IPS-18c (cell line): ENCODE measurements around the gene KDM1B.
"Not testable (repeated sequence)": the region's sequence is repeated elsewhere in the genome, so short reads cannot be mapped to it uniquely, and the experiment has no call there.

Experiments used
- H3K4me3 ChIP-seq: 2 replicates; pipeline ENCODE4 v1.7.0; 2013; ENCODE audit warnings: low read depth, mild to moderate bottlenecking, low read length, moderate library complexity; ENCODE audit not compliant: insufficient read depth
- H3K9me3 ChIP-seq: one replicate; pipeline ENCODE4 v1.6.1; 2013; ENCODE audit warnings: mild to moderate bottlenecking, low read length, moderate library complexity; ENCODE audit not compliant: control insufficient read depth, insufficient read depth

The KDM1B gene

DNA sequence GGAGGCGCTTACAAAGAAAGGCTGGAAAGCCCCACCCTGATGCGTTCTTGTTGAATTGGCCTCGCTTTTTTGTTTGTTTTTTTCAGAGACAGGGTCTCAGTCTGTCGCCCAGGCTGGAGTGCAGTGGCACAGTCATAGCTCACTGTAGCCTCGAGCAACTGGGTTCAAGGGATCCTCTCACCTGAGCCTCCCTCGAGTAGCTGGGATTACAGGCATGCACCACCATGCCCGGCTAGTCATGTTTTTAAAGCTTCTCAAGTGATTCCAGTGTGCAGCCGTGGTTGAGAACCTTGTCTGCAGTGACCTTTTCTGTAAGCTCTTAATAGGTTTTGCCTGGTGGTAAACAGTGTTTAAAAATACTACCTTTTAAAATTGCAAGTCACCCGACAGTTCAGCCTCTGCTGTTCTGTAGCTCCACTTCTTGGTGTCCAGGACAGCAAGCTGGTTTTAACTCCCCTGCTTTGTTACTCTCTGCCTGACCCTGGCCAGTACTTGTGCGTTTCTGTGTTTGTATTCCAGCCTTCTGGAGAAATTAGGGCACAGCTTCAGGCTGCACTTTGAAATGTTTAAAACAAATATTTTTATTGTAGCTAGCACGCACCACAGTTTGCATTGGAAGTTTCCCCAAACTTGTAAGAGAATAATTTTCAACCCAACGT, 54.4 kb downstream of the KDM1B start:
- no peak overlapping the region for H3K4me3 ChIP-seq
- no peaks in the 10 kb centered on the region for H3K9me3 ChIP-seq

DNA sequence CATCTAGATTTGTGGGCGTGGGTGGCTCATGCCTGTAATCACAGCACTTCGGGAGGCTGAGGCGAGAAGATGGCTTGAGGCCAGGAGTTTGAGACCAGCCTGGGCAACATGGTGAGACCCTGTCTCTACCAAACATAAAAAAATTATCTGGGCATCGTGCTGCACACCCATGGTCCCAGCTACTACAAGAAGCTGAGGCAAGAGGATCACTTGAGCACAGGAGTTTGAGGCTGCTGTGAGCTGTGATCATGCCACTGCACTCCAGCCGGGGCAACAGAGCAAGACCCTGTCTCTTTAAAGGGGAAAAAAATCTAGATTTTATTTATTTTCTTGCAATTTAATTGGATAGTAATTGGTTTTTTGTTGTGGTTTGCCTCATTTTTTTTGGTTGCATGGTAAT, 55.5 kb downstream of the KDM1B start:
- H3K9me3 ChIP-seq, result no peaks in the 10 kb centered on the region
- H3K4me3 ChIP-seq, result no peak overlapping the region

DNA sequence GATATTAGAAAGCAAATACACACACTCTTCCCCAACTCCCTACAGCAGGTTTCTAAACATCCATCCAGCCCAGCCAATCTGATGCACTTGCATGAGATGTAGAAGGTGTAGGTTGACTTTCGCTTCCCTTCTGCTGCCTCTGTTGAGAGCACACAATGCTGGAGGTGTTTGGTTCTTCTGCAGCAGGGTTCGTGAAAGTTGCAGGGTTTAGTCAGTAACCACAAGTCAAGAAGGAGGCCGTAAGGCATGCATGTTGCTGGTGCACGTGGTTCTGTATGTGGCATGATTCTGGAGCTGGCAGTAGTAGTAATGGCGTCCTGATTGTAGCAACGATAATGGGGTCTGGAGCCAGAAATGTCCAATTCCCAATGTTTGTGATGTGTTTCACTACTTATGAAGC, 56.1 kb downstream of the KDM1B start:
- Histone ChIP-seq H3K9me3 (no peaks in the 10 kb centered on the region), H3K4me3 (no peak overlapping the region)

DNA sequence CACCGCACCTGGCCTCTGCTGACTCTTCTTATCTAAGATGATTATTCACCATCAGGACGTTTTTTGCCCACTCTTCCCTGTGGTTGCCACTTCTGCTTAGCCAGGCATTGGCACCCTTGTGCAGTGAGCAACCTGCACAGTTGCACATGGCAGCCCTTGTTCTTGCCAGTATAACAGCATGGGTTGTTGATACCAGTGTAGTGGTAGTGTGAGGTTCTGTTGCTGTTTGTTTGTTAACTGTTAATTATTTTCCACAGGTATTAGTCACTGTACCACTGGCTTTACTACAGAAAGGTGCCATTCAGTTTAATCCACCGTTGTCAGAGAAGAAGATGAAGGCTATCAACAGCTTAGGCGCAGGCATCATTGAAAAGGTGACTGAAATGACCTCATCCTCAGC, 57.0 kb downstream of the KDM1B start:
- no peak overlapping the region for H3K4me3 ChIP-seq
- no peaks in the 10 kb centered on the region for H3K9me3 ChIP-seq

DNA sequence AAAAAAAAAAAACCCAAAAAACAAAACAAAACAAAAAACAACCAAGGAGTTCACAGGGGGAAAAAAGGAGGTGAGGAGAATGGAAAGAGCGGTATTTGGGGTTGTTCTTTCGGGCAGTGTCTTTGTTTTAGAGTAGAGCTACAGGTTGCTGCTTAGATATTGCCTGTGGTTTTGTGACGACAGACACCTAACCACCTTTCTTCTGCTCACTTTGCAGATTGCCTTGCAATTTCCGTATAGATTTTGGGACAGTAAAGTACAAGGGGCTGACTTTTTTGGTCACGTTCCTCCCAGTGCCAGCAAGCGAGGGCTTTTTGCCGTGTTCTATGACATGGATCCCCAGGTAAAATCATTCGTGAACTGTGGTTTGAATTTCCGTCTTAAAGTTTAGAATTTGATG, 58.2 kb downstream of the KDM1B start:
- Histone ChIP-seq H3K4me3 (no peak overlapping the region), H3K9me3 (no peaks in the 10 kb centered on the region)

DNA sequence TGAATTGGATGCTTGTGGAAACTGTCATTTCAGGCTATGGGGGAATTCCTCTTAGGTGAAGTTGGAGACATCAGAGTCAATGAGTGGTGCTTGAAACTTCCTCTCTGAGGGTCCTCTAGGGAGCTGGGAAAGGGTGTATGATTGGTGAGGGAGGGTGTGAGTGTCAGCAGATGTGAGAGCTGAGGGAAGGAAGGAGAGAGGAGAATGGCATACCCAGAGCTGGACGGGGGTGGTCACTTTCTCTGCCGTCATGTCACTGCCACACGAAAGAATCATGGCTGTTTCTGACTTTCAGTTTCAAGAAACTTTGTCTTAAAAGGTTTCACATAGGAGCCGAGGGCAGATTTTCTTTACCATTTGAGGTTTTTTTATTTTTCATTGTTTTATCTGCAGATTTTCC, 58.8 kb downstream of the KDM1B start:
- Histone ChIP-seq H3K9me3 (no peaks in the 10 kb centered on the region), H3K4me3 (no peak overlapping the region)

DNA sequence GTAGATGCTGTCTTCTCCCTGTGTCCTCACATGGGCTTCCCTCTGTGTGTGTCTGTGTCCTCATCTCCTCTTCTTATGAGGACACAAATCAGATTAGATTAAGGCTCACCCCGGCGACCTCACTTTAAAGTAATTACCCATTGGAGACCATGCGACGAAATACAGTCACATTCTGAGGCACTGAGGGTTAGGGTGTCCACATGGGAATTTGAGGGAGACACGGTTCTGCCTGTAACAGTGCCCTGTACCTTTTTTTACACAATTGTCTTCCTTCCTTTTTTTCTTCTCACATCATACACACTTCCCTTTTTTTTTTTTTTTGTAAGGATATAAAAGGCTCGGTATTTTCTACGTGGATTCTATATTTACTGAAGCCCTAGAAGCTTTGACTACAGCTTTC, 60.2 kb downstream of the KDM1B start:
- Histone ChIP-seq H3K9me3 (no peaks in the 10 kb centered on the region), H3K4me3 (no peak overlapping the region)

DNA sequence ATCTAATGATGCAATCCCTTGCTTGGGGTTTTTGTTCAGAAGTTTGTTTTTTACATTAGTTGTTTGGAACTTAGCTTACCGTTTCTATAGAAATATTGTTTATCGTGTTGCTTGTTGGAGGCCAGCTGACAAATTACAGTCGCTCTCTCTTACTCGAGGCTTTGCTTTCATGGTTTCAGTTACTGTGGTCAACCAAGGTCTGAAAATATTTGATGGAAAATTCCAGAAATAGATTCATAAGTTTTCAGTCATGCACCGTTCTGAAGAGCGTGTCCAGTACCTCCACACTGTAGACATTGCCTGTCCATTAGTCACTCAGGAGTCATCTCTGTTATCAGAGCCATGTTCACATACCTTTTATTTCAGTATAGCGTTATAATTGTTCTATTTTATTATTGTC, 61.2 kb downstream of the KDM1B start:
- H3K4me3 ChIP-seq, result no peak overlapping the region
- no peaks in the 10 kb centered on the region for H3K9me3 ChIP-seq

DNA sequence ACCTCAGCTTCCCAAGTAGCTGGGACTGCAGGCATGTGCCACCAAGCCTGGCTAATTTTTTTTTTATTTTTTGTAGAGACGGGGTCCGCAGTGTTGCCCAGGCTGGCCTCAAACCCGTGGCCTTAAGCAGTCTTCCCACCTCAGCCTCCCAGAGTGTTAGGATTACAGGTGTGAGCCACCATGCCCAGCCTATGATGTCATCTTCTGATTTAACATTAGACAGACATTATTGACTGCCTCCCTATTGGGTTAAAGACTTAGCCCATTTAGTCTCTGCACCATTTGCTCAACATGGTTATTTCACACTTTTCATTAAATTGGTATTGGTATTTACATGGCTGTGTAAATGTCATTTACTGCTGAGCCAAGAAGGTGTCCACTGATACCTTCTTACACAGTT, 63.0 kb downstream of the KDM1B start:
- Histone ChIP-seq H3K9me3 (no peaks in the 10 kb centered on the region), H3K4me3 (no peak overlapping the region)

DNA sequence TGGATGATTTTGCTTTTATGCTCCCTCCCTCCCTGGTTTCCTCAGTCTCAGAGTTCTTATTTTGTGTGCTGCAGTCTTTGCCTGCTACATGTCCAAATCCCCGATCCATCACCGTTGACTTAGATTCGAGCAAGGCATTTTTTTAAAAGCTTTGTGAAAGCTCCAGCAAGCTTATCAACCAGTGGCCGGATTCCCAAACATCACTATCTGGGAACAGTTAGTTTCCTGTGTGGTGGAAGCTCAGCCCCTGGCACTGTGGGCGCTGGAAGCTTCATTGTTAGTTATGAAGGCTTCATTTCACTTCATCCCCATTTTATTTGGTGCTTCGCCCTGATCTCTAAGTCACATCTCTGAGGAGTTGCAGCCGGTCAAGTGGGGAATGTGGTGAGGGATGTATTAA, 64.4 kb downstream of the KDM1B start:
- no peaks in the 10 kb centered on the region for H3K9me3 ChIP-seq
- H3K4me3 ChIP-seq, result no peak overlapping the region

DNA sequence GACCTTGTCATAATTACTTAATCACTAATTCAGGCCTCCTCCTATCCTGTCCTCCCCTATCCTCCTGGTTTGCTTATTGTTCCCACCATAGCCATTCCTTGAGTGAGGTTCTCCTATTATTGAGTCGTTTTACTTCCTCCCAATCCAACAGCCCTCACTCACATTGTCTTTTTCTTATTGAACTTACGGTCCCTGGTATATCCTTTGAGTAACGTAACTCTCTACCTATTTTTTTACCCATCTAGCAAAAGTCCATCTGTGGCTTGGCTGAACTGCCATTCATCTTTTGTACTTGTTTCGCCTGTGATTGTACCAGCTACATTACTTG, 66.0 kb downstream of the KDM1B start:
- Histone ChIP-seq H3K9me3 (no peaks in the 10 kb centered on the region), H3K4me3 (no peak overlapping the region)

DNA sequence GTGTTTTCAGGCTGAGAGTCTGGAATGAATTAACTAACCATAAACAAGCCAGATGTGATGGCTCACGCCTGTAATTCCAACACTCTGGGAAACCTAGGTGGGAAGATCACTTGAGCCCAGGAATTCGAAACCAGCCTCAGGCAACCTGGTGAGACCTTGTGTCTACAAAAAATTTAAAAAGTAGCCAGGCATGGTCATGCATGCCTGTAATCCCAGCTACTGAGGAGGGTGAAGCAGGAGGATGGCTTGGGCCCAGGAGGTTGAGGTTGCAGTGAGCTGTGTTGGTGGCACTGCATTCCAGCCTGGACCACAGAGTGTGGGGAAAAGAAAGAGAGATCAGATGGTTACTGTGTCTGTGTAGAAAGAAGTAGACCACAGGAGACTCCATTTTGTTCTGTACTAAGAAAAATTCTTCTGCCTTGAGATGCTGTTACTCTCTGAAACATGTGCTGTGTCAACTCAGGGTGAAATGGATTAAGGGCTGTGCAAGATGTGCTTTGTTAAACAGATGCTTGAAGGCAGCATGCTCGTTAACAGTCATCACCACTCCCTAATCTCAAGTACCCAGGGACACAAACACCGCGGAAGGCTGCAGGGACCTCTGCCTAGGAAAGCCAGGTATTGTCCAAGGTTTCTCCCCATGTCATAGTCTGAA, 71.4 kb downstream of the KDM1B start:
- peaks cover 12% of the 10 kb centered on the region for H3K9me3 ChIP-seq
- H3K4me3 ChIP-seq, result not testable (repeated sequence)

DNA sequence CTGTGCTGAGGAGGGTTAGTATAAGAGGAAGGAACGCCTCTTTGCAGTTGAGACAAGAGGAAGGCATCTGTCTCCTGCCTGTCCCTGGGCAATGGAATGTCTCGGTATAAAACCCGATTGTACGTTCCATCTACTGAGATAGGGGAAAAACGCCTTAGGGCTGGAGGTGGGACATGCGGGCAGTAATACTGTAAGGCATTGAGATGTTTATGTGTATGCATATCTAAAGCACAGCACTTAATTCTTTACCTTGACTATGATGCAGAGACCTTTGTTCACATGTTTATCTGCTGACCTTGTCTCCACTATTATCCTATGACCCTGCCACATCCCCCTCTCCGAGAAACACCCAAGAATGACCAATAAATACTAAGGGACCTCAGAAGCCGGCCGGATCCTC, 71.9 kb downstream of the KDM1B start:
- H3K4me3 ChIP-seq, result not testable (repeated sequence)
- H3K9me3 ChIP-seq, result peaks cover 12% of the 10 kb centered on the region

DNA sequence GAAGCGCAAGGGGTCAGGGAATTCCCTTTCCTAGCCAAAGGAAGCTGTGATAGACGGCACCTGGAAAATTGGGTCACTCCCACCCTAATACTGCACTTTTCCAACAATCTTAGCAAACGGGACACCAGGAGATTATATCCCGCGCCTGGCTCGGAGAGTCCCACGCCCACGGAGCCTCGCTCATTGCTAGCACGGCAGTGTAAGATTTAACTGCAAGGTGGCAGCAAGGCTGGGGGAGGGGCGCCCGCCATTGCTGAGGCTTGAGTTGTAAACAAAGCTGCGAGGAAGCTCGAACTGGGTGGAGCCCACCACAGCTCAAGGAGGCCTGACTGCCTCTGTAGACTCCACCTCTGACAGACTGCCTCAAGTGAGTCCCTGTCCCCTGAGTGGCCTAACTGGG, 73.4 kb downstream of the KDM1B start:
- not testable (repeated sequence) for H3K4me3 ChIP-seq
- H3K9me3 ChIP-seq, result peaks cover 12% of the 10 kb centered on the region

DNA sequence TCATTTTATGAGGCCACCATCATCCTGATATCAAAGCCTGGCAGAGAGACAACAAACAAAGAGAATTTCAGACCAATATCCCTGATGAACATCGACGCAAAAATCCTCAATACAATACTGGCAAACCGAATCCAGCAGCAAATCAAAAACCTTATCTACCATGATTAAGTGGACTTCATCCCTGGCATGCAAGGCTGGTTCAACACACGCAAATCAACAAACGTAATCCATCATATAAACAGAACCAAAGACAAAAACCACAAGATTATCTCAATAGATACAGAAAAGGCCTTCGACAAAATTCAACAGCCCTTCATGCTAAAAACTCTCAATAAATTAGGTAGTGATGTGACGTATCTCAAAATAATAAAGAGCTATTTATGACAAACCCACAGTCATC, 76.6 kb downstream of the KDM1B start:
- H3K4me3 ChIP-seq, result not testable (repeated sequence)
- peaks cover 12% of the 10 kb centered on the region for H3K9me3 ChIP-seq

DNA sequence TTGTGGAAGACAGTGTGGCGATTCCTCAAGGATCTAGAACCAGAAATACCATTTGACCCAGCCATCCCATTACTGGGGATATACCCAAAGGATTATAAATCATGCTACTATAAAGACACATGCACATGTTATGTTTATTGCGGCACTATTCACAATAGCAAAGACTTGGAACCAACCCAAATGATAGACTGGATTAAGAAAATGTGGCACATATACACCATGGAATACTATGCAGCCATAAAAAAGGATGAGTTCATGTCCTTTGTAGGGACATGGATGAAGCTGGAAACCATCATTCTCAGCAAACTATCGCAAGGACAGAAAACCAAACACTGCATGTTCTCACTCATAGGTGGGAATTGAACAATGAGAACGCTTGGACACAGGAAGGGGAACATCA, 78.5 kb downstream of the KDM1B start:
- H3K9me3 ChIP-seq, H3K4me3 ChIP-seq: not testable (repeated sequence)

DNA sequence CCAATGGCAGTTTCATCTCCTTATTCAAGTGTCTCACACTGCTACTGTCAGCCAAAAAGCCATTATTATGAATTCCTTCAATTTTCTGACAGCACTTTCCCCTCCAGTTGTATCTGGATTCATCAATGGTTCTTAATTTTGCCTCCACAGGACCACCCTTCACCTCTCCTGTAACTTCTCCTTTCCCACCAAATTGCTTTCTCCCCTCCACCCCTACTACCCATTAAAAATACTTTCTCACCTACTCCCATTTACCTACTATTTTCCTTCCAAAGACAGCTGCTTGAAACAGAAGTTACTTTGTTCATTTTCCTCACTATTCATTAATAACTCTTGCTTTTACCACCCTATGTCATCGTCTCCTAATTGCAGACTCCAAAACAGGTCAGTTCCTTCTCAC, 79.3 kb downstream of the KDM1B start:
- no peaks in the 10 kb centered on the region for H3K9me3 ChIP-seq
- no peak overlapping the region for H3K4me3 ChIP-seq

DNA sequence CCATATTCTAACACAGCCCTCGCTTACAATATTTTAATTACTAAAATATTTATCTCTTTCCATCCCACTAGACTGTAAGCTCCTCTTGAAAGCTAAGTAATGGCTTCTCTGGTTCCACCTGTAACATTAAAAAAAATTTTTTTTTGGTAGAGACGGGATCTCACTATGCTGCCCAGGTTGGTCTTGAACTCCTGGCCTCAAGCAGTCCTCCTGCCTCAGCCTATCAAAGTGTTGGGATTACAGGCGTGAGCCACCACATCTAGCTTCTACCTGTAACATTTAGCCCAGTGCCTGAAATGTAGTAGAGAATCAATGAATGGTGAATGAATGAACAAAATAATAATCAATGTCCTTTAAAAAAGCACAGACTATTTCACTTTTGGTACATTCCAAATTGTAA, 80.3 kb downstream of the KDM1B start:
- H3K9me3 ChIP-seq, result no peaks in the 10 kb centered on the region
- H3K4me3 ChIP-seq, result no peak overlapping the region

DNA sequence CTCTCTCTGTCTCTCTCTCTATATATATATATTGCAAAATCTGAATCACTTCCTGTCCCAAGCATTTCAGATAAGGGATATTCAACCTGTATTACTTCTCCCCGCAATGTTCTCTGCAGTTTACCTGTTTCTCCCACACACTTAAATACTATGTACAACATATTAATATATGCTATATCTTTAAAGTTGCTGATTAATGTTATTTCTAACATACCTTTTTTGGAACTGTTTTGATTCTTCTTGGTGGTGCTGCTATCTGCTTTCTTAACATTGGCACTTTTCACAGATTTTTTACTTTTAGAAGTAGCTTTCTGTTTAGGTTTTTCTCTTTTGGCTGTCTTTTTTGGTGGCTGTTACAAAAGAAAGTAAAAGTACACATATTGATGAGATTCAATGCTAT, 81.9 kb downstream of the KDM1B start:
- no peak overlapping the region for H3K4me3 ChIP-seq
- H3K9me3 ChIP-seq, result no peaks in the 10 kb centered on the region
